Adrenal gland (tissue), 12 donors: ENCODE measurements around the gene SCN3A. TPM values are rescaled to one million over a fixed set of nuclear protein-coding genes. Genes with fewer than 3 reads are reported as not detected.

Experiments used
- DNase-seq, 7 donors: peaks; one replicate each; pipeline ENCODE4 v3.0.0-alpha.2; 2019 to 2020
- H3K27ac ChIP-seq, 5 donors: fragments of 200-600 bp; sonication (generic) in 4 of 5; 1 replicate in 3 of 5; 2 replicates in 2 of 5; pipeline versions ENCODE4 v1.5.1 to v1.8.0; 2016 to 2020; ENCODE audit warnings: mild to moderate bottlenecking in 1 of 5
- H3K27me3 ChIP-seq: fragments of 200-600 bp; 2 replicates; pipeline ENCODE4 v1.8.0; 2021
- H3K36me3 ChIP-seq, 2 donors: fragments of 200-600 bp; replicated peaks in 1 of 2; 1 replicate in 1 of 2; 2 replicates in 1 of 2; pipeline versions ENCODE4 v1.5.1 to v1.8.0; 2018 to 2022
- H3K4me1 ChIP-seq, 2 donors: fragments of 200-600 bp; replicated peaks in 1 of 2; 1 replicate in 1 of 2; 2 replicates in 1 of 2; pipeline versions ENCODE4 v1.5.1 to v1.8.0; 2018 to 2021
- H3K4me3 ChIP-seq, 4 donors: fragments of 200-600 bp; sonication (generic) in 3 of 4; one replicate each; pipeline ENCODE4 v1.5.1; 2016 to 2018
- H3K9me3 ChIP-seq, 3 donors: fragments of 200-600 bp; sonication (generic) in 1 of 3; replicated peaks in 1 of 3; 1 replicate in 2 of 3; 2 replicates in 1 of 3; pipeline versions ENCODE4 v1.5.1 to v1.8.0; 2016 to 2021
- CTCF ChIP-seq, 6 experiments: fragments of 450-650 bp in 4 of 6; fragments of 200-600 bp in 2 of 6; sonication (generic) in 1 of 6; IDR thresholded peaks; 1 replicate in 5 of 6; 2 replicates in 1 of 6; pipeline versions ENCODE4 v1.5.1 to v1.8.0; 2016 to 2021; ENCODE audit warnings: antibody characterized with exemption in 6 of 6, mild to moderate bottlenecking in 2 of 6, moderate library complexity in 1 of 6
- POLR2A ChIP-seq, 2 donors: fragments of 450-650 bp; IDR thresholded peaks; one replicate each; pipeline ENCODE4 v1.6.1; 2017; ENCODE audit warnings: antibody characterized with exemption in 2 of 2, mild to moderate bottlenecking in 2 of 2, moderate library complexity in 1 of 2
- WGBS, 4 donors: extraction: QIAGEN DNeasy Blood & Tissue Kit in 2 of 4; methylation state at CpG; one replicate each; pipeline versions ENCODE4 v1.1.5 to v1.1.7; 2013 to 2017; 5-methylcytosine and 5-hydroxymethylcytosine counted together
- intact Hi-C, 2 donors: fragments of 100-400 bp; cut with DNase I; formaldehyde crosslinking; loops; one replicate each; pipeline versions ENCODE4 v1.14.1 to v1.15.0; 2022 to 2023
- polyA plus RNA-seq, 3 donors: library from polyadenylated mRNA; stranded (reverse); fragments of 200-250 nt in 2 of 3; fragments of 350-450 nt in 1 of 3; fragmentation: Illumina TruSeq in 1 of 3; extraction: RNeasy Lipid Tissue Mini Kit (QIAGEN cat#74804) in 1 of 3; gene quantifications; one replicate each; pipeline ENCODE4 v1.2.3, GENCODE V29; 2013 to 2014
- total RNA-seq, 9 donors: library from RNA; depleted of rRNA in 4 of 9; stranded (reverse); fragments of >200 nt in 4 of 9; fragments of 120-200 nt in 1 of 9; fragmentation: NEBNext Ultra II Directional in 1 of 9; extraction: Animal tissue kit (Norgen Biotek cat#: 25700) in 1 of 9; gene quantifications; one replicate each; pipeline versions ENCODE4 v1.1.0 to v1.2.4, GENCODE V29; 2013 to 2023
- donor health status: healthy with polysubstance abuse.
- donor health status: Bipolar disorder and iron deficiency.
- donor health status: DM: yes; HTN: yes; CAD: no.
- donor health status: DM: no; HTN: no; CAD: no.
- donor health status: DM: no; HTN: no; CAD: no.
- donor health status: DM: yes; HTN: yes; CAD: no.

The SCN3A gene
- total and polyA plus RNA-seq, 12 donors = 0.17 to 4.7 (median 0.90) TPM

- Histone ChIP-seq H3K9me3 (no peaks in the 10 kb centered on the region), H3K27ac (no peak overlapping the region)
- 28 to 45% (median 41%) methylated on average over 2 of the region's 2 CpGs for WGBS, 4 donors
These were observed 12.6 kb downstream of the SCN3A start for GRCh38 chr2:165191096-165191728.

GRCh38 chr2:165185633-165186032, 18.2 kb downstream of the SCN3A start:
- Histone ChIP-seq H3K4me1 (no peaks in the 10 kb centered on the region), H3K27me3 (no peaks in the 10 kb centered on the region), H3K4me3 (no peak overlapping the region), H3K27ac (no peak overlapping the region), H3K9me3 (no peaks in the 10 kb centered on the region), H3K36me3 (no peaks in the 10 kb centered on the region)
- WGBS, 4 donors = 81 to 95% (median 91%) methylated on average over 3 of the region's 3 CpGs
- TF ChIP-seq POLR2A (IDR thresholded peaks at IDR 0.05) (no peak), CTCF (IDR thresholded peaks at IDR 0.05) (no peak)
- DNase-seq = no peak
- intact Hi-C loops = no loop called here

More at GRCh38 chr2:165191096-165191728, 12.6 kb downstream of the SCN3A start:
- intact Hi-C loops = no loop called here
- Histone ChIP-seq H3K27me3 (no peaks in the 10 kb centered on the region), H3K4me3 (no peak overlapping the region), H3K36me3 (no peaks in the 10 kb centered on the region), H3K4me1 (no peaks in the 10 kb centered on the region)
- TF ChIP-seq POLR2A (IDR thresholded peaks at IDR 0.05) = no peak
- TF ChIP-seq CTCF (IDR thresholded peaks at IDR 0.05) = no peak
- DNase-seq = no peak

- Histone ChIP-seq H3K27ac (no peak overlapping the region), H3K4me1 (no peaks in the 10 kb centered on the region), H3K4me3 (no peak overlapping the region), H3K9me3 (no peaks in the 10 kb centered on the region), H3K27me3 (no peaks in the 10 kb centered on the region), H3K36me3 (no peaks in the 10 kb centered on the region)
- 68 to 82% (median 75%) methylated on average over 2 of the region's 2 CpGs for WGBS, 4 donors
- TF ChIP-seq CTCF (IDR thresholded peaks at IDR 0.05) = no peak
- TF ChIP-seq POLR2A (IDR thresholded peaks at IDR 0.05) = no peak
- intact Hi-C loops = no loop called here
- DNase-seq = no peak
These were observed 21.8 kb downstream of the SCN3A start for GRCh38 chr2:165182029-165182428.

- DNase-seq = no peak
- 77 to 81% (median 78%) methylated on average over 2 of the region's 2 CpGs for WGBS, 4 donors
- Histone ChIP-seq H3K9me3 (no peaks in the 10 kb centered on the region), H3K4me3 (no peak overlapping the region), H3K27me3 (no peaks in the 10 kb centered on the region), H3K4me1 (no peaks in the 10 kb centered on the region), H3K27ac (no peak overlapping the region), H3K36me3 (no peaks in the 10 kb centered on the region)
- TF ChIP-seq POLR2A (IDR thresholded peaks at IDR 0.05) (no peak), CTCF (IDR thresholded peaks at IDR 0.05) (no peak)
- intact Hi-C loops = no loop called here
These were observed 27.1 kb downstream of the SCN3A start for GRCh38 chr2:165176780-165177179.
